Measurements from ENCODE around the gene JAKMIP2.

GRCh38 chr5:147789820-147790219 lies 7.3 kb upstream of the JAKMIP2 start:
- TF ChIP-seq, protein P1, sequence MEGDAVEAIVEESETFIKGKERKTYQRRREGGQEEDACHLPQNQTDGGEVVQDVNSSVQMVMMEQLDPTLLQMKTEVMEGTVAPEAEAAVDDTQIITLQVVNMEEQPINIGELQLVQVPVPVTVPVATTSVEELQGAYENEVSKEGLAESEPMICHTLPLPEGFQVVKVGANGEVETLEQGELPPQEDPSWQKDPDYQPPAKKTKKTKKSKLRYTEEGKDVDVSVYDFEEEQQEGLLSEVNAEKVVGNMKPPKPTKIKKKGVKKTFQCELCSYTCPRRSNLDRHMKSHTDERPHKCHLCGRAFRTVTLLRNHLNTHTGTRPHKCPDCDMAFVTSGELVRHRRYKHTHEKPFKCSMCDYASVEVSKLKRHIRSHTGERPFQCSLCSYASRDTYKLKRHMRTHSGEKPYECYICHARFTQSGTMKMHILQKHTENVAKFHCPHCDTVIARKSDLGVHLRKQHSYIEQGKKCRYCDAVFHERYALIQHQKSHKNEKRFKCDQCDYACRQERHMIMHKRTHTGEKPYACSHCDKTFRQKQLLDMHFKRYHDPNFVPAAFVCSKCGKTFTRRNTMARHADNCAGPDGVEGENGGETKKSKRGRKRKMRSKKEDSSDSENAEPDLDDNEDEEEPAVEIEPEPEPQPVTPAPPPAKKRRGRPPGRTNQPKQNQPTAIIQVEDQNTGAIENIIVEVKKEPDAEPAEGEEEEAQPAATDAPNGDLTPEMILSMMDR (conservative IDR thresholded peaks at IDR 0.05 in 1 of 2, IDR thresholded peaks at IDR 0.05 in 1 of 2; ENCODE audit: extremely low read depth in 1 of 2, insufficient read depth in 1 of 2, low read depth in 1 of 2, low read length in 2 of 2): no peak
- TF ChIP-seq EZH2 (IDR thresholded peaks at IDR 0.05; ENCODE audit: borderline replicate concordance, low read length): no peak

Data from mammary epithelial cell (primary cell).